K562 (cell line): Measurements from ENCODE around the gene NCAPD2. TPM values are rescaled to one million over a fixed set of nuclear protein-coding genes. Genes with fewer than 3 reads are reported as not detected.

ENCODE experiments used
- ATAC-seq: fragments of 200-7000 bp; cut with Tn5 transposase; 3 replicates; pipeline ENCODE4 v1.9.1; 2020; ENCODE audit warnings: moderate library complexity
- BruUV-seq: library from RNA; stranded (reverse); fragments of 400-500 nt; replicated peaks from 2 replicates; lab custom pipeline; 2021; lab: Mats Ljungman, UMichigan
- CTCF ChIA-PET: fragments of 300-600 bp; formaldehyde crosslinking; extraction: SDS; loops from one replicate; lab custom pipeline; 2021; ENCODE audit warnings: low intra/inter-chr PET ratio; lab: Yijun Ruan, JAX
- POLR2A ChIA-PET: fragments of 300-600, 350-650 bp; sonication (Branson Sonifier 250); formaldehyde crosslinking; extraction: SDS; loops from one replicate; lab custom pipeline; 2021; ENCODE audit warnings: antibody characterized with exemption, inconsistent platforms; lab: Yijun Ruan, JAX
- DNase-seq, 4 experiments: peaks; one replicate each; pipeline versions ENCODE4 v3.0.0 to v3.0.0-alpha.2; 2011 to 2018; ENCODE audit warnings: low spot score in 3 of 4, mixed read lengths in 3 of 4; ENCODE audit errors: extremely low read depth in 1 of 4
- FAIRE-seq: peaks from 2 replicates; lab custom pipeline; 2011; peaks lifted over from hg19 to GRCh38; lab: Jason Lieb, UNC
- H2AFZ ChIP-seq: 2 replicates; pipeline ENCODE4 v1.6.0; 2011; ENCODE audit warnings: low read depth, low read length, control low read depth, inconsistent platforms
- H3K27ac ChIP-seq: fragments of 200-600 bp; 3 replicates; pipeline ENCODE4 v1.8.0; 2011; ENCODE audit warnings: low read depth, mild to moderate bottlenecking, control low read depth, inconsistent platforms, low read length, moderate library complexity, mixed read lengths; ENCODE audit errors: extremely low read depth
- H3K27me3 ChIP-seq, 2 experiments: fragments of 300-600 bp in 1 of 2; 2 replicates in 1 of 2; 3 replicates in 1 of 2; pipeline versions ENCODE4 v1.6.0 to v1.8.0; 2011; ENCODE audit warnings: inconsistent platforms in 2 of 2, low read length in 2 of 2, mild to moderate bottlenecking in 1 of 2, mixed read lengths in 1 of 2, moderate library complexity in 1 of 2; ENCODE audit not compliant: control insufficient read depth in 2 of 2, insufficient read depth in 2 of 2
- H3K36me3 ChIP-seq: fragments of 300-600 bp; 3 replicates; pipeline ENCODE4 v1.8.0; 2011; ENCODE audit warnings: mild to moderate bottlenecking, low read length, inconsistent platforms; ENCODE audit not compliant: control insufficient read depth, insufficient read depth
- H3K4me1 ChIP-seq, 2 experiments: fragments of 200-600 bp in 1 of 2; replicated peaks in 1 of 2; 2 replicates in 1 of 2; 3 replicates in 1 of 2; pipeline versions ENCODE4 v1.5.1 to v1.8.0; 2011; ENCODE audit warnings: inconsistent platforms in 2 of 2, low read length in 2 of 2, mild to moderate bottlenecking in 1 of 2, mixed read lengths in 1 of 2, moderate library complexity in 1 of 2; ENCODE audit not compliant: control insufficient read depth in 2 of 2, insufficient read depth in 2 of 2
- H3K4me2 ChIP-seq: 2 replicates; pipeline ENCODE4 v1.6.1; 2011; ENCODE audit warnings: low read length, control low read depth, inconsistent platforms, mixed read lengths; ENCODE audit not compliant: insufficient read depth
- H3K4me3 ChIP-seq: fragments of 200-600 bp; sonication (generic), shearing (Covaris generic); 2 replicates; pipeline ENCODE4 v1.5.1; 2016; ENCODE audit warnings: control low read depth, inconsistent platforms
- H3K79me2 ChIP-seq: fragments of 200-600 bp; 3 replicates; pipeline ENCODE4 v1.8.0; 2011; ENCODE audit warnings: low read length, inconsistent platforms; ENCODE audit not compliant: control insufficient read depth, insufficient read depth
- H3K9ac ChIP-seq, 2 experiments: 2 replicates each; pipeline versions ENCODE4 v1.6.0 to v1.6.1; 2011; ENCODE audit warnings: low read depth in 2 of 2, low read length in 2 of 2, control low read depth in 1 of 2, inconsistent platforms in 1 of 2, mild to moderate bottlenecking in 1 of 2, mixed read lengths in 1 of 2; ENCODE audit not compliant: insufficient read depth in 1 of 2
- H3K9me1 ChIP-seq: one replicate; pipeline ENCODE4 v1.6.0; 2011; ENCODE audit warnings: inconsistent platforms, mild to moderate bottlenecking, low read length, moderate library complexity; ENCODE audit not compliant: control insufficient read depth, insufficient read depth
- H3K9me3 ChIP-seq: replicated peaks from 2 replicates; pipeline ENCODE4 v1.5.1; 2011; ENCODE audit warnings: low read depth, low read length, inconsistent platforms; ENCODE audit not compliant: control insufficient read depth, insufficient read depth
- H4K20me1 ChIP-seq: replicated peaks from 2 replicates; pipeline ENCODE4 v1.6.1; 2011; ENCODE audit warnings: low read length, inconsistent platforms, mixed read lengths; ENCODE audit not compliant: control insufficient read depth, insufficient read depth
- ARID1B ChIP-seq: fragments of 450-650 bp; IDR thresholded peaks from 2 replicates; pipeline ENCODE4 v1.6.1; 2016; ENCODE audit warnings: antibody characterized with exemption, mild to moderate bottlenecking, inconsistent platforms
- CBX1 ChIP-seq: sonication (generic); IDR thresholded peaks from 2 replicates; pipeline ENCODE4 v1.6.1; 2016; ENCODE audit warnings: antibody characterized with exemption, low read depth, mild to moderate bottlenecking
- FOXJ3 ChIP-seq: sonication (generic); formaldehyde crosslinking; IDR thresholded peaks from 2 replicates; pipeline ENCODE4 v1.4.0; 2020; ENCODE audit warnings: mild to moderate bottlenecking, missing genetic modification reagents
- KAT8 ChIP-seq: fragments of 450-650 bp; IDR thresholded peaks from 2 replicates; pipeline ENCODE4 v1.6.1; 2016; ENCODE audit warnings: low read depth, mild to moderate bottlenecking
- MTA2 ChIP-seq: fragments of 450-650 bp; IDR thresholded peaks from 2 replicates; pipeline ENCODE4 v1.6.1; 2016; ENCODE audit warnings: low read depth
- NCOA1 ChIP-seq: fragments of 450-650 bp; IDR thresholded peaks from 2 replicates; pipeline ENCODE4 v1.6.1; 2016; ENCODE audit warnings: low read depth
- NELFE ChIP-seq: IDR thresholded peaks from 2 replicates; pipeline ENCODE4 v1.6.1; 2011; ENCODE audit warnings: mild to moderate bottlenecking; ENCODE audit not compliant: insufficient read depth, insufficient read length
- TAL1 ChIP-seq: fragments of 450-650 bp; IDR thresholded peaks from 2 replicates; pipeline ENCODE4 v1.6.1; 2016; ENCODE audit warnings: mild to moderate bottlenecking
- TFE3 ChIP-seq: fragments of 450-650 bp; formaldehyde crosslinking; IDR thresholded peaks from 2 replicates; pipeline ENCODE4 v1.4.0; 2020; ENCODE audit warnings: mild to moderate bottlenecking, mixed read lengths
- ZNF175 ChIP-seq: fragments of 200-800 bp; sonication (Bioruptor generic); IDR thresholded peaks from 2 replicates; pipeline ENCODE4 v1.6.1; 2016; ENCODE audit warnings: low read depth, mild to moderate bottlenecking, missing genetic modification characterization, missing compliant biosample characterization
- ZNF277 ChIP-seq: fragments of 250-450 bp; sonication (Bioruptor Pico); IDR thresholded peaks from 2 replicates; pipeline ENCODE4 v1.8.0; 2022; ENCODE audit warnings: inconsistent platforms, mild to moderate bottlenecking, moderate library complexity, borderline replicate concordance
- ZNF347 ChIP-seq: fragments of 450-650 bp; formaldehyde crosslinking; IDR thresholded peaks from 2 replicates; pipeline ENCODE4 v1.4.0; 2020; ENCODE audit warnings: low read depth, mild to moderate bottlenecking, moderate library complexity
- ZNF445 ChIP-seq: fragments of 250-450 bp; sonication (Bioruptor Pico); IDR thresholded peaks from 2 replicates; pipeline ENCODE4 v1.4.0; 2020; ENCODE audit warnings: low read depth, mild to moderate bottlenecking, moderate library complexity
- ZNF609 ChIP-seq: sonication (generic); formaldehyde crosslinking; IDR thresholded peaks from 2 replicates; pipeline ENCODE4 v1.8.1; 2023; ENCODE audit warnings: missing genetic modification reagents, mild to moderate bottlenecking, borderline replicate concordance
- WGBS: fragments of 100-300 bp; shearing (Covaris generic); methylation state at CpG from one replicate; pipeline ENCODE4 v1.1.6; 2016; ENCODE audit warnings: low coverage, mixed read lengths; ENCODE audit not compliant: insufficient coverage; ENCODE audit errors: missing lambda C conversion rate; 5-methylcytosine and 5-hydroxymethylcytosine counted together
- in situ Hi-C: fragments of 300-500 bp; cut with MboI; formaldehyde crosslinking; loops from 4 replicates; pipeline ENCODE4 v1.15.0; 2018; ENCODE audit warnings: inconsistent platforms, mixed read lengths
- intact Hi-C: fragments of 100-400 bp; cut with micrococcal nuclease; formaldehyde crosslinking; loops from 2 replicates; pipeline ENCODE4 v1.14.2; 2022
- polyA plus RNA-seq, 8 experiments: library from polyadenylated mRNA; depleted of rRNA in 4 of 8; stranded (reverse) in 5 of 8; unstranded in 3 of 8; fragments of >200 nt; fragmentation: Nextera tagmentation in 2 of 8; fragmentation: Illumina TruSeq in 1 of 8; extraction: Ambion mirVana in 2 of 8; extraction: Trizol in 1 of 8; gene quantifications; 2 replicates each; pipeline versions ENCODE4 v1.2.1 to v1.2.3, GENCODE V29; 2011 to 2014; ENCODE audit warnings: inconsistent platforms in 1 of 8, missing spikeins in 1 of 8
- total RNA-seq, 7 experiments: library from RNA; depleted of rRNA in 6 of 7; stranded (reverse); fragments of >200 nt in 6 of 7; fragmentation: Illumina TruSeq in 2 of 7; extraction: Trizol in 2 of 7; gene quantifications; 2 replicates each; pipeline versions ENCODE4 v1.2.1 to v1.2.3, GENCODE V29; 2011 to 2021; ENCODE audit warnings: low replicate concordance in 1 of 7

Gene NCAPD2
- total and polyA plus RNA-seq, 9 of the 15 experiments (the other 6 are each of a cell fraction or from before 2014, with no cell fraction given), result 16.9 to 93.7 (median 68.3) TPM

- Histone ChIP-seq H2AFZ (peak overlapping the region; percentile 99), H3K27ac (no peak overlapping the region), H3K4me2 (peak overlapping the region; percentile 77; the same call in 1 of the 2 replicates)
- in situ Hi-C loops, result loop anchor here (25.0 kb wide), 1 partner anchor 391 kb away; no protein-coding TSS in a partner anchor
- TF ChIP-seq CBX1 (no peak), NCOA1 (no peak), ZNF445 (CRISPR knock-in tag) (no peak), TFE3 (CRISPR knock-in tag) (no peak), TAL1 (no peak), ARID1B (no peak), ZNF347 (CRISPR knock-in tag) (no peak), ZNF277 (no peak), ZNF609 (CRISPR knock-in tag) (no peak), MTA2 (no peak), KAT8 (no peak), NELFE (no peak), ZNF175 (no peak), FOXJ3 (CRISPR knock-in tag) (no peak)
- TF ChIP-seq, all 486 proteins: peak for 0
- no peaks in the 10 kb centered on the region for H3K9me3 ChIP-seq
- no peak overlapping the region for H3K9ac ChIP-seq
- no peak overlapping the region for H3K4me3 ChIP-seq
- H3K27me3 ChIP-seq, result no peaks in the 10 kb centered on the region
- intact Hi-C loops, result no loop called here
- DNase-seq (no peak), ATAC-seq (peak; percentile 12; the same call in 1 of the 3 replicates), FAIRE-seq (no peak)
- no peaks in the 10 kb centered on the region for H3K9me1 ChIP-seq
- H4K20me1 ChIP-seq, result no peaks in the 10 kb centered on the region
- ChIA-PET CTCF (no interaction called here), POLR2A (interaction anchor here (1.2 to 2.6 kb wide), 3 partner anchors 13 to 17 kb away, joined by 3 to 14 read pairs (median 3); partner anchors contain the start of gene VAMP1)
- no TSS peak for BruUV-seq
- no peaks in the 10 kb centered on the region for H3K36me3 ChIP-seq
- H3K4me1 ChIP-seq, result peaks cover 12 to 24% of the 10 kb centered on the region in 2 experiments; a peak in 4 of 5 replicates
- 81% methylated on average over 13 of the region's 17 CpGs for WGBS
- no peaks in the 10 kb centered on the region for H3K79me2 ChIP-seq
Observed at GRCh38 chr12:6452944-6453630, 40.8 kb upstream of the NCAPD2 start.
